Right lung (tissue), 5 donors: ENCODE measurements around the gene BHMT. TPM values are rescaled to one million over a fixed set of nuclear protein-coding genes. Genes with fewer than 3 reads are reported as not detected.
"Not testable (repeated sequence)": the region's sequence is repeated elsewhere in the genome, so short reads cannot be mapped to it uniquely, and the experiment has no call there.

Experiments
- DNase-seq, 2 donors: peaks; one replicate each; pipeline ENCODE4 v3.0.0-alpha.2; 2013
- polyA plus RNA-seq, 5 donors: library from polyadenylated mRNA; unstranded; fragments of 120-200 nt; gene quantifications; one replicate each; pipeline versions ENCODE4 v1.2.1 to v1.2.3, GENCODE V29; 2013; ENCODE audit warnings: inconsistent platforms in 1 of 5, low replicate concordance in 1 of 5; ENCODE audit not compliant: insufficient read length in 5 of 5, insufficient read depth in 1 of 5

The BHMT gene
- polyA plus RNA-seq, 5 donors, result 0.26 to 1.3 (median 0.33) TPM

- no peak for DNase-seq
Measured at GRCh38 chr5:79170661-79171060, 59.1 kb downstream of the BHMT start.

GRCh38 chr5:79171635-79172245 lies 60.1 kb downstream of the BHMT start:
- DNase-seq, result no peak

GRCh38 chr5:79172269-79172668 lies 60.7 kb downstream of the BHMT start:
- DNase-seq, result no peak

- DNase-seq, result peak; percentile 26 to 30
Measured at GRCh38 chr5:79173626-79174025, 62.0 kb downstream of the BHMT start.

- DNase-seq, result not testable (repeated sequence)
Measured at GRCh38 chr5:79180449-79180848, 68.8 kb downstream of the BHMT start.

- peak in 1 of 2 donors; percentile 25 for DNase-seq
Measured at GRCh38 chr5:79181419-79182022, 69.9 kb downstream of the BHMT start.

Other genes starting within 250 kb of the BHMT start
- gene ARSB, start 126.5 kb upstream of the BHMT start, polyA plus RNA-seq, result 10 to 100 TPM; 14.4 to 17.8 (median 15.6) TPM
- 1 to 10 TPM; 1.4 to 2.9 (median 1.9) TPM for gene DMGDH, start 42.1 kb upstream of the BHMT start, polyA plus RNA-seq
- 1 to 10 TPM; 1.4 to 2.3 (median 1.9) TPM for gene BHMT2, start 42.0 kb upstream of the BHMT start, polyA plus RNA-seq
- 10 to 100 TPM in 4 of 5 donors, 1 to 10 TPM in 1; 9.4 to 20.5 (median 18.8) TPM for gene JMY, start 124.3 kb downstream of the BHMT start, polyA plus RNA-seq